ENCODE data around the gene SLC25A15.

DNA sequence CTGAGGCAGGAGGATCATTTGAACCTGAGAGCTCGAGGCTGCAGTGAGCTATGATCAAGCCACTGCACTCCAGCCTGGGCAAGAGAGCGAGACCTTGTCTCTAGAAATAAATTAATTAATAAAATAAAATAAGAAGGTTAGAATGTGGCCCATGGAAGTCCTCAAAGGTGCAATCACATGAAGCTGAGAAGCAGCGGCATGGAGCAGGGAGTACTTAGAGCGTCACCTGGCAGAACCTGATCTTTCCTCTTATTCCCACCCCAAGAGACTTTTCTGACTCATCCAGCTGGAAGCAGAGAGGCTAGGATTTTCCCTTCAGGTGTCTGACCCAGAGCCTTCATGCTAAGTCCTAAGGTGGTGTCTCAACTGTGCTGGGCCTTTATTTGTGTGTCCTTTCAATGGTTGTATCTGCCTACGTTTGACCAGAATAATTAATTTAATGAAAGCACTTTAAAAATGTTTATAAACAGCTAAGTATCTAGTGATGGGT lies 9.6 kb upstream of the SLC25A15 start:
- TF ChIP-seq, protein P1, sequence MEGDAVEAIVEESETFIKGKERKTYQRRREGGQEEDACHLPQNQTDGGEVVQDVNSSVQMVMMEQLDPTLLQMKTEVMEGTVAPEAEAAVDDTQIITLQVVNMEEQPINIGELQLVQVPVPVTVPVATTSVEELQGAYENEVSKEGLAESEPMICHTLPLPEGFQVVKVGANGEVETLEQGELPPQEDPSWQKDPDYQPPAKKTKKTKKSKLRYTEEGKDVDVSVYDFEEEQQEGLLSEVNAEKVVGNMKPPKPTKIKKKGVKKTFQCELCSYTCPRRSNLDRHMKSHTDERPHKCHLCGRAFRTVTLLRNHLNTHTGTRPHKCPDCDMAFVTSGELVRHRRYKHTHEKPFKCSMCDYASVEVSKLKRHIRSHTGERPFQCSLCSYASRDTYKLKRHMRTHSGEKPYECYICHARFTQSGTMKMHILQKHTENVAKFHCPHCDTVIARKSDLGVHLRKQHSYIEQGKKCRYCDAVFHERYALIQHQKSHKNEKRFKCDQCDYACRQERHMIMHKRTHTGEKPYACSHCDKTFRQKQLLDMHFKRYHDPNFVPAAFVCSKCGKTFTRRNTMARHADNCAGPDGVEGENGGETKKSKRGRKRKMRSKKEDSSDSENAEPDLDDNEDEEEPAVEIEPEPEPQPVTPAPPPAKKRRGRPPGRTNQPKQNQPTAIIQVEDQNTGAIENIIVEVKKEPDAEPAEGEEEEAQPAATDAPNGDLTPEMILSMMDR (conservative IDR thresholded peaks at IDR 0.05; ENCODE audit: low read depth, low read length) = no peak
- TF ChIP-seq EZH2 (IDR thresholded peaks at IDR 0.05; ENCODE audit: borderline replicate concordance, low read depth, low read length, poor library complexity, severe bottlenecking) = no peak

All from A673 (cell line).